LNCaP clone FGC (cell line): ENCODE results near the gene EXT2.
A peak's percentile ranks its signal among the peaks of the same experiment; 100 is the strongest.

Experiments
- DNase-seq: peaks from one replicate; pipeline ENCODE4 v3.0.0-alpha.2; 2011; ENCODE audit warnings: low read depth
- H3K4me3 ChIP-seq: 2 replicates; pipeline ENCODE4 v1.5.1; 2011; ENCODE audit warnings: mild to moderate bottlenecking, low read depth, low read length, control low read depth
- TF ChIP-seq, protein P1 (sequence below): IDR thresholded peaks from 2 replicates; pipeline ENCODE4 v1.5.1; 2012; ENCODE audit warnings: mild to moderate bottlenecking; ENCODE audit not compliant: control insufficient read depth, insufficient read depth; ENCODE audit errors: extremely low read depth

The EXT2 gene

DNA sequence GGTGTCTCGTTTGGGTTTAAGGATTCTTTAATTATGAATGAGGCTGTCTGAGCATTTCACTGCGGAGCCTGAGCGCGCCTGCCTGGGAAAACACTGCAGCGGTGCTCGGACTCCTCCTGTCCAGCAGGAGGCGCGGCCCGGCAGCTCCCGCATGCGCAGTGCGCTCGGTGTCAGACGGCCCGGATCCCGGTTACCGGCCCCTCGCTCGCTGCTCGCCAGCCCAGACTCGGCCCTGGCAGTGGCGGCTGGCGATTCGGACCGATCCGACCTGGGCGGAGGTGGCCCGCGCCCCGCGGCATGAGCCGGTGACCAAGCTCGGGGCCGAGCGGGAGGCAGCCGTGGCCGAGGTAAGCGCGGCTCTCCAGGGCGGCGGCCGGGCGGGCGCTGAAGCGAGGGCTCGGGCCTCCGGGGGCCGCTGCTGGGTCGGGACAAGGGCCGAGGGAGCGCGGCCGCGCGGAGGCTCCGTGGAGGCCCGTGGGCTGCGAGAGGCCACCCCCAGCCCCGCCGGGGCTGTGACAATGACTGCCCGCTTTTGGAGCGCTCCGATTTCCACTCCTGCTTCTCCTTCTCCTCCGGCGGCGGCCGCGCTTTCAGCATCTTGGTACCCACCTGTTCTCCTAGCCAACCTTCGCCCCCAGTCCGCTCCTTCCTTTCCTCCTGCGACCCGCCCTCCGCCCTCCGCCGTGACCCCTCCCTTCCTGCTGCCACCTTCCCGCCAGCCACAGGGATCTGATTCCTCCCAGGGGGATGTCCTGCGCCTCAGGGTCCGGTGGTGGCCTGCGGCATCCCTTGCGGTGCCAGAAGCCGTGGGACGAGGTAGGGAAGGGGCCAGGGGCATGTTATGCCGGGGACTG is at the start of gene EXT2:
Gene EXT2, plus strand, starts transcription at position 173 of the 854 bp plus-strand sequence. CDS start 12,035 bp downstream, outside the sequence.
- peak within 1 kb of the TSS; percentile 82 for H3K4me3 ChIP-seq
- peak; percentile 42 for DNase-seq
- TF ChIP-seq, protein P1, sequence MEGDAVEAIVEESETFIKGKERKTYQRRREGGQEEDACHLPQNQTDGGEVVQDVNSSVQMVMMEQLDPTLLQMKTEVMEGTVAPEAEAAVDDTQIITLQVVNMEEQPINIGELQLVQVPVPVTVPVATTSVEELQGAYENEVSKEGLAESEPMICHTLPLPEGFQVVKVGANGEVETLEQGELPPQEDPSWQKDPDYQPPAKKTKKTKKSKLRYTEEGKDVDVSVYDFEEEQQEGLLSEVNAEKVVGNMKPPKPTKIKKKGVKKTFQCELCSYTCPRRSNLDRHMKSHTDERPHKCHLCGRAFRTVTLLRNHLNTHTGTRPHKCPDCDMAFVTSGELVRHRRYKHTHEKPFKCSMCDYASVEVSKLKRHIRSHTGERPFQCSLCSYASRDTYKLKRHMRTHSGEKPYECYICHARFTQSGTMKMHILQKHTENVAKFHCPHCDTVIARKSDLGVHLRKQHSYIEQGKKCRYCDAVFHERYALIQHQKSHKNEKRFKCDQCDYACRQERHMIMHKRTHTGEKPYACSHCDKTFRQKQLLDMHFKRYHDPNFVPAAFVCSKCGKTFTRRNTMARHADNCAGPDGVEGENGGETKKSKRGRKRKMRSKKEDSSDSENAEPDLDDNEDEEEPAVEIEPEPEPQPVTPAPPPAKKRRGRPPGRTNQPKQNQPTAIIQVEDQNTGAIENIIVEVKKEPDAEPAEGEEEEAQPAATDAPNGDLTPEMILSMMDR: peak; percentile 87

DNA sequence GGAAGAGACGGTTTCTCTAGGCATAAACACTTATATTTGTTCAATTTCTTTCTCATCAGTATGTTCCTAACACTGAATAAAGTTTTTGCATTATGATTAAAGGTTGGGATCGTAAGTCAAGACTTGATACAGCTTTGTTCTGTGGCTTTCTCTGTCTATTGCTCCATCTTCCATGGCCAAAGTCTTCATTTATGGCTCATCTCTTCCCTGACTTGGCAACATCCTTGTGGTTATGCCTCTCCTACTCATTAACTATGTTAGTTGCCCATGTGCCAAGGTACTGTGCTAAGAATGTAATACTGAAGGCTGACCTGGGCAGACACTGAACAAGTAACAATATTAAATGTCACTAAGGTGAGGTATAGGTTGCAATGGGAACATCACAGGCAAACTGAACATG is 49.3 kb upstream of the EXT2 start:
- DNase-seq: no peak
- no peak overlapping the region for H3K4me3 ChIP-seq
- TF ChIP-seq, protein P1: no peak

DNA sequence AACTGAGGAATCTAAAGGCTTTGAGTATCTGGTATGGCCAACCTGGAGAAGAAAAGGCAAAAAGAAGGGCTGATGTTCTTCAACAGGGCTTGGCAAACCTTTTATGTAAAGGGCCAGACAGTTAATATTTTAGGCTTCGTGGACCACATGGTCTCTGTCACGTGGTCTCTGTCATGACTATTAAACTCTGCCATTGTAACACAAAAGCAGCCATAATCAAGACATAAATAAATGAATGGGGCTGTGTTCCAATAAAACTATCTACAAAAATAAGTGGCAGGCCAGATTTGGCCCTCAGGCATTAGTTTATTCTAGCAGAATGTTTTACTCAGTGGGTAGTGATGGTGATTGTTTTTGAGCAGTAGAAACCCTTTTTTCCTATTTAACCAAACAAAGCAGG is 48.2 kb upstream of the EXT2 start:
- no peak overlapping the region for H3K4me3 ChIP-seq
- TF ChIP-seq, protein P1: no peak
- no peak for DNase-seq

DNA sequence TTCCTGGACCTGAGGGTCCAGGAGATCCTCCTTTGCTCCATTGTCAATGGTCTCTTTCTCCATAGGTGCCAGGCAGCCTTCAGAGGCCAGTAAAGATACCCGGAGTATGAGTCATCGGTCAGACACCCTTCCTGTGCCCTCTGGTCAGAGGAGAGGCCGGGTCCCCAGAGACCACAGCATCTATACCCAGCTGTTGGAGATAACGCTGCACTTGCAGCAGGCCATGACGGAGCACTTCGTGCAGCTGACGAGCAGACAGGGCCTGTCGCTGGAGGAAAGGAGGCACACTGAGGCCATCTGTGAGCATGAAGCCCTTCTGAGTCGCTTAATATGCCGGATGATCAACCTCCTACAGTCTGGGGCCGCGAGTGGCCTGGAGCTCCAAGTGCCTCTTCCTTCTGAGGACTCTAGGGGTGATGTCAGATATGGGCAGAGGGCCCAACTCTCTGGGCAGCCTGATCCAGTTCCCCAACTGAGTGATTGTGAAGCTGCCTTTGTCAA is 47.5 kb upstream of the EXT2 start, which contains the start of gene ACCSL:
Gene ACCSL, plus strand, starts transcription at position 51 of the 501 bp plus-strand sequence. Its CDS starts 56 bp downstream, at position 107.
- TF ChIP-seq, protein P1: no peak
- no peak within 1 kb of the TSS for H3K4me3 ChIP-seq
- DNase-seq: no peak

DNA sequence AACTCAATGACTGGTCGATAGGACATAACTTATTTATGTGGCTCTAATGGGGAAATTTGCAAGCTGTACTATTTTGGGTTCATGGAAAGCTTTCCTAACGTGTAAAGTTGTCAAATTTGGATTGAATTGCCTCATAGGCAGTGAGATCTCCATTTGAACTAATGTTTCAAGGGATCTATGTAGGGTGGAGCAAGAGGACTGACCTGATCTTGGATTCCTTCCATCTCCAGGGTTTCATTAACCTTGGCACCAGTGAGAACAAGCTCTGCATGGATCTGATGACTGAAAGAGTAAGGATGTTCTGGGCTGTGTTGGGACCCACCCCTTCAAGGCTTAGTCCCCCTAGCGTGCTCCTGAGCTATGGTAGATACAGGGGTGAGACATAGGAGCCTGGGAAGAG is 45.6 kb upstream of the EXT2 start:
- H3K4me3 ChIP-seq: no peak overlapping the region
- TF ChIP-seq, protein P1: no peak

DNA sequence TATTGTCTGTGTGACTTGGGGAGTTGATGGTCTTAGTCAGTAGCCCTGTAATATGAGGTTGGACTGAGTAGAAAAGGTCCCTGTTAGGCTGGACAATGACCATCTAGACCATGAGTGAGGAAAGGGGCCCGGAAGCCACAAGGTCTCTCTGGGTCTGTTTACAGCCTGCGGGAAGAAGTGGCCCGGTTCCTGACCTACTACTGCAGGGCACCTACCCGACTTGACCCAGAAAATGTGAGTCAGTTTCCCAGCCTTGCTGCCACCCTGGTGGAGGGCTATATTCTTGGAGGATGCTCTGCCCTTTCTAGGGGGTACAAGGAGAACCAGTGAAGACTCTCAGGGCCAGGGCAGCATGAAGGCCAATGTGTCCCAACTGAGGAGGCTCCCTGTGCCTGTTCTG is 44.3 kb upstream of the EXT2 start:
- TF ChIP-seq, protein P1: no peak
- no peak for DNase-seq
- no peak overlapping the region for H3K4me3 ChIP-seq

More for the DNA sequence above, 45.6 kb upstream of the EXT2 start:
- DNase-seq: no peak
